MM.1S (cell line): Measurements from ENCODE around the gene CUL2.

Experiments used
- EZH2phosphoT487 ChIP-seq: fragments of 300-600 bp; sonication (generic); IDR thresholded peaks from 2 replicates; pipeline ENCODE4 v1.6.1; 2018; ENCODE audit warnings: antibody characterized with exemption, low read length
- TF ChIP-seq, protein P1 (sequence below): fragments of 300-600 bp; sonication (generic); IDR thresholded peaks from 2 replicates; pipeline ENCODE4 v1.5.1; 2016; ENCODE audit warnings: antibody characterized with exemption, low read length, mixed read lengths

DNA sequence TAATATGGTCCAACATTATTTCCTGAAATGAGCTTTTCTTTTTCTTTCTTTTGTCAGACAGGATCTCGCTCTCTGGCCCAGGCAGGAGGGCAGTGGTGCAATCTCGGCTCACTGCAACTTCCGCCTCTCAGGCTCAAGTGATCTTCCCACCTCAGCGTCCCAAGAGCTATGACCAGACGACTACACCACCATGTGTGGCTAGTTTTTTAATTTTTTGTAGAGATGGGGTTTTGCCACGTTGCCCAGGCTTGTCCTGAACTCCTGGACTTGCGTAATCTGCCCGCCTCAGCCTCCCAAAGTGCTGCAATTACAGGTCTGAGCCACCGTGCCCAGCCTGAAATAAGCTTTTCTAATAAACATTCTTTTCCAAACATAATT lies 48.6 kb downstream of the CUL2 start:
- TF ChIP-seq EZH2phosphoT487: no peak
- TF ChIP-seq, protein P1, sequence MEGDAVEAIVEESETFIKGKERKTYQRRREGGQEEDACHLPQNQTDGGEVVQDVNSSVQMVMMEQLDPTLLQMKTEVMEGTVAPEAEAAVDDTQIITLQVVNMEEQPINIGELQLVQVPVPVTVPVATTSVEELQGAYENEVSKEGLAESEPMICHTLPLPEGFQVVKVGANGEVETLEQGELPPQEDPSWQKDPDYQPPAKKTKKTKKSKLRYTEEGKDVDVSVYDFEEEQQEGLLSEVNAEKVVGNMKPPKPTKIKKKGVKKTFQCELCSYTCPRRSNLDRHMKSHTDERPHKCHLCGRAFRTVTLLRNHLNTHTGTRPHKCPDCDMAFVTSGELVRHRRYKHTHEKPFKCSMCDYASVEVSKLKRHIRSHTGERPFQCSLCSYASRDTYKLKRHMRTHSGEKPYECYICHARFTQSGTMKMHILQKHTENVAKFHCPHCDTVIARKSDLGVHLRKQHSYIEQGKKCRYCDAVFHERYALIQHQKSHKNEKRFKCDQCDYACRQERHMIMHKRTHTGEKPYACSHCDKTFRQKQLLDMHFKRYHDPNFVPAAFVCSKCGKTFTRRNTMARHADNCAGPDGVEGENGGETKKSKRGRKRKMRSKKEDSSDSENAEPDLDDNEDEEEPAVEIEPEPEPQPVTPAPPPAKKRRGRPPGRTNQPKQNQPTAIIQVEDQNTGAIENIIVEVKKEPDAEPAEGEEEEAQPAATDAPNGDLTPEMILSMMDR: no peak
